ENCODE data around the gene ATP9B. TPM values are rescaled to one million over a fixed set of nuclear protein-coding genes. Genes with fewer than 3 reads are reported as not detected.

The ATP9B gene
- total RNA-seq, 1 donor from 2014 or later, result 37.3 TPM

GRCh38 chr18:79385708-79386341 is 316.6 kb downstream of the ATP9B start:
- Mint-ChIP-seq H3K9me3 (ENCODE audit: unreplicated experiment) (no peaks in the 10 kb centered on the region), H3K27ac (ENCODE audit: unreplicated experiment) (no peak overlapping the region), H3K4me1 (ENCODE audit: unreplicated experiment) (peaks cover 22% of the 10 kb centered on the region), H3K4me3 (ENCODE audit: unreplicated experiment) (no peak overlapping the region), H3K27me3 (ENCODE audit: unreplicated experiment) (peaks cover 8% of the 10 kb centered on the region), H3K36me3 (ENCODE audit: low read depth, unreplicated experiment) (peaks cover 4% of the 10 kb centered on the region)
- peak; percentile 2 for DNase-seq (ENCODE audit: low spot score)
- TF ChIP-seq, protein P1, sequence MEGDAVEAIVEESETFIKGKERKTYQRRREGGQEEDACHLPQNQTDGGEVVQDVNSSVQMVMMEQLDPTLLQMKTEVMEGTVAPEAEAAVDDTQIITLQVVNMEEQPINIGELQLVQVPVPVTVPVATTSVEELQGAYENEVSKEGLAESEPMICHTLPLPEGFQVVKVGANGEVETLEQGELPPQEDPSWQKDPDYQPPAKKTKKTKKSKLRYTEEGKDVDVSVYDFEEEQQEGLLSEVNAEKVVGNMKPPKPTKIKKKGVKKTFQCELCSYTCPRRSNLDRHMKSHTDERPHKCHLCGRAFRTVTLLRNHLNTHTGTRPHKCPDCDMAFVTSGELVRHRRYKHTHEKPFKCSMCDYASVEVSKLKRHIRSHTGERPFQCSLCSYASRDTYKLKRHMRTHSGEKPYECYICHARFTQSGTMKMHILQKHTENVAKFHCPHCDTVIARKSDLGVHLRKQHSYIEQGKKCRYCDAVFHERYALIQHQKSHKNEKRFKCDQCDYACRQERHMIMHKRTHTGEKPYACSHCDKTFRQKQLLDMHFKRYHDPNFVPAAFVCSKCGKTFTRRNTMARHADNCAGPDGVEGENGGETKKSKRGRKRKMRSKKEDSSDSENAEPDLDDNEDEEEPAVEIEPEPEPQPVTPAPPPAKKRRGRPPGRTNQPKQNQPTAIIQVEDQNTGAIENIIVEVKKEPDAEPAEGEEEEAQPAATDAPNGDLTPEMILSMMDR (IDR thresholded peaks at IDR 0.05; ENCODE audit: unreplicated experiment), result no peak

- Mint-ChIP-seq H3K9me3 (ENCODE audit: unreplicated experiment) (no peaks in the 10 kb centered on the region), H3K27ac (ENCODE audit: unreplicated experiment) (no peak overlapping the region), H3K27me3 (ENCODE audit: unreplicated experiment) (peaks cover 14% of the 10 kb centered on the region), H3K4me1 (ENCODE audit: unreplicated experiment) (peaks cover 22% of the 10 kb centered on the region), H3K4me3 (ENCODE audit: unreplicated experiment) (no peak overlapping the region), H3K36me3 (ENCODE audit: low read depth, unreplicated experiment) (peaks cover 4% of the 10 kb centered on the region)
- DNase-seq (ENCODE audit: low spot score), result peak; percentile 3
- TF ChIP-seq, protein P1 (IDR thresholded peaks at IDR 0.05; ENCODE audit: unreplicated experiment), result no peak
Observed at GRCh38 chr18:79386547-79386946, 317.4 kb downstream of the ATP9B start.

DNA sequence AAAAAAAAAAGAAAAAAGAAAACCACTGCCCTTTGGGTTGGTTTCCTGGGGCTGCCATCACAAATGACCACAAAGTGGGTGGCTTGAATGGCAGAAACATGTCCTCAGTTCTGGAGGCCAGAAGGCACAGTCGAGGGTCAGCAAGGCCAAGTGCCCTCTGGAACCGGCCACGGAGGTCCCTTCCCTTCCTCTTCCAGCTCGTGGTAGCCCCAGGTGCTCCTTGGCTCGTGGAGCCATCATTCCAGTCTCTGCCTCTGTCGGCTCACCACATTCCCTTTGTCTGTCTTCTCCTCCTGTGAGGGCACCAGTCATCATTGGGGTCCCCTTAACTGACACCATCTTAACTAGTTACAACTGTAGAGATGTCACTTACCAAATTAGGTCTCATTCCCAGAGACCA is 318.0 kb downstream of the ATP9B start:
- Mint-ChIP-seq H3K4me1 (ENCODE audit: unreplicated experiment) (peaks cover 25% of the 10 kb centered on the region), H3K9me3 (ENCODE audit: unreplicated experiment) (no peaks in the 10 kb centered on the region), H3K27ac (ENCODE audit: unreplicated experiment) (no peak overlapping the region), H3K36me3 (ENCODE audit: low read depth, unreplicated experiment) (peaks cover 4% of the 10 kb centered on the region), H3K4me3 (ENCODE audit: unreplicated experiment) (no peak overlapping the region), H3K27me3 (ENCODE audit: unreplicated experiment) (peaks cover 19% of the 10 kb centered on the region)
- TF ChIP-seq, protein P1 (IDR thresholded peaks at IDR 0.05; ENCODE audit: unreplicated experiment), result no peak
- no peak for DNase-seq (ENCODE audit: low spot score)

- Mint-ChIP-seq H3K36me3 (ENCODE audit: low read depth, unreplicated experiment) (peaks cover 4% of the 10 kb centered on the region), H3K27me3 (ENCODE audit: unreplicated experiment) (peaks cover 22% of the 10 kb centered on the region), H3K9me3 (ENCODE audit: unreplicated experiment) (no peaks in the 10 kb centered on the region), H3K27ac (ENCODE audit: unreplicated experiment) (peak overlapping the region; percentile 48), H3K4me3 (ENCODE audit: unreplicated experiment) (no peak overlapping the region), H3K4me1 (ENCODE audit: unreplicated experiment) (peaks cover 28% of the 10 kb centered on the region)
- TF ChIP-seq, protein P1 (IDR thresholded peaks at IDR 0.05; ENCODE audit: unreplicated experiment), result no peak
- DNase-seq (ENCODE audit: low spot score), result peak; percentile 3
Observed at GRCh38 chr18:79387615-79388014, 318.4 kb downstream of the ATP9B start.

DNA sequence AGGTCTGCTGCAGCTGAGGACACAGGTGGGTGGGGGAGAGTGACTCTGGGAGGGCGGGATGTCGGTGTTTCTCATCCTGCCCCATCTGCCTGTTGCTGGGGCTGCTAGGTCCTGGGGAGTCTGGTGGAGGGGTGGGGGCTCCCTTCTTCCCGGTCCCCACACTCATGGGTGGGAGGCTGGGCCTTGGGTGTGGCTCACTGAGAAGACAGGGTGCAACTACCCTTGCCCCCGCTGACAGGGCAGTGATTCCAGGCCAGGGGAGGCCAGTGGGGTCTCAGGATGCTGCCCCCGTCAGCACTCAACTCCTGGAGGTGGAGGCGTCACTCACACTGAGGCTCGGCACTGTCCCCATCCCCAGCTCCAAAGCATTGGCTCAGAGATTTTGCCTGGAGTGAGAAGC is 318.8 kb downstream of the ATP9B start:
- H3K9me3 Mint-ChIP-seq (ENCODE audit: unreplicated experiment), result no peaks in the 10 kb centered on the region
- H3K36me3 Mint-ChIP-seq (ENCODE audit: low read depth, unreplicated experiment), result peaks cover 4% of the 10 kb centered on the region
- peak overlapping the region; percentile 30 for H3K27ac Mint-ChIP-seq (ENCODE audit: unreplicated experiment)
- DNase-seq (ENCODE audit: low spot score), result no peak
- peaks cover 25% of the 10 kb centered on the region for H3K27me3 Mint-ChIP-seq (ENCODE audit: unreplicated experiment)
- peaks cover 31% of the 10 kb centered on the region for H3K4me1 Mint-ChIP-seq (ENCODE audit: unreplicated experiment)
- no peak overlapping the region for H3K4me3 Mint-ChIP-seq (ENCODE audit: unreplicated experiment)
- TF ChIP-seq, protein P1 (IDR thresholded peaks at IDR 0.05; ENCODE audit: unreplicated experiment), result no peak

Data from endothelial cell (in vitro differentiated cells).